ENCODE measurements around the gene ELL. TPM values are rescaled to one million over a fixed set of nuclear protein-coding genes. Genes with fewer than 3 reads are reported as not detected.
A peak's percentile ranks its signal among the peaks of the same experiment; 100 is the strongest.

Gene ELL
- total RNA-seq, 4 donors from 2014 or later, result 21.8 to 30.8 (median 27.3) TPM

DNA sequence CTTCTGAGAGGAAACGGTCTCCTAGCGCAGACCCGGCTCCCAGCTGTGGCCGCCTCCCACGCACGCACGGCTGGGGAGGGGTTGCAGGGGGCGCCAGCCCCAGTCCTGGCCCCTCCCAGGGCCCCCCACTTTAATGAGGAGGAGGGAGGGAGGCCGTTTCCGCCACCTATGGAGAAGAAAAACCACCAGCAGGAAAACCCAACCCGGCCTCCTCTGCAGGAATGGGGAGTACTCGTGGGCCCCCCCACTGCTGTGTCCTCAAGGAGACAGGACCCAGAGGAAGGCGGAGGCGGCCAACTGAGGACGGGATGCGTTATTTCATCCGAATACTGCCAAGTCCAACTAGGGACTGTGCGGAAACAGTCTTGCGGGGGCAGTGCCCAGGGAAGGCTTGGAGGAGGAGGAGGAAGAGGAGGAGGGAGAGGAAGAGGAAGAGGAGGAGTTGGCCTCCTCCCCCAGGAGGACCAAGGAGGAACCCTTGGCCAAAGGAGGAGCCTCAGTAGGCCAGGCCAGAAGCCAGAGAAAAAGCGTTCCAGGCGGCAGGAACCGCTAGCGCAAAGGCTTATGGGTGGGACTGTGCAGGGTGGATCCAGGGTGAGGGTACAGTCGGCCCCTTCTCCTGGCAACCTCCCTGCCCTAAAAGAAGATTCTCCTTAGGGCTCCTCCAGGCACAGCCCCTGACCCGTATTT, 106.5 kb downstream of the ELL start:
- no peak for TF ChIP-seq POLR2A (IDR thresholded peaks at IDR 0.05)
- TF ChIP-seq CTCF (IDR thresholded peaks at IDR 0.05 in 4 of 5, conservative IDR thresholded peaks at IDR 0.05 in 1 of 5), result no peak
- in situ Hi-C loops (cut with MboI; ENCODE audit: low sequenced_read_pairs in 4 of 4), result loop anchor here in 2 of 4 donors (25.0 kb wide), 1 partner anchor 153 kb away; the partner anchor contains the start of gene IQCN (in 2 of the 2)
- Histone ChIP-seq H3K27ac (peak overlapping the region; percentile 83 to 92 (median 84)), H3K9me3 (no peaks in the 10 kb centered on the region), H3K4me3 (peak overlapping the region; percentile 24 to 35 (median 29)), H3K27me3 (peaks cover 20 to 26% (median 21%) of the 10 kb centered on the region in 3 donors), H3K4me1 (peaks cover 18 to 38% of the 10 kb centered on the region in 2 donors), H3K36me3 (no peaks in the 10 kb centered on the region)
- intact Hi-C loops (cut with DNase I; ENCODE audit: low total_unique reads), result loop anchor here (10.0 kb wide), 1 partner anchor 211 kb away; the partner anchor contains the start of gene RAB3A
- DNase-seq (peak in 1 of 2 donors; percentile 56), ATAC-seq (peak; percentile 4 to 17)

GRCh38 chr19:18414504-18415177, 107.2 kb downstream of the ELL start:
- Histone ChIP-seq H3K27ac (peak overlapping the region; percentile 83 to 92 (median 84)), H3K27me3 (peaks cover 20 to 26% (median 21%) of the 10 kb centered on the region in 3 donors), H3K4me3 (peak overlapping the region; percentile 24 to 35 (median 29)), H3K36me3 (no peaks in the 10 kb centered on the region), H3K9me3 (no peaks in the 10 kb centered on the region), H3K4me1 (peaks cover 18 to 32% of the 10 kb centered on the region in 2 donors)
- intact Hi-C loops (cut with DNase I; ENCODE audit: low total_unique reads) (loop anchor here (5.0 to 10.0 kb wide), 2 partner anchors 137 to 210 kb away; partner anchors contain the start of gene RAB3A), in situ Hi-C loops (cut with MboI; ENCODE audit: low sequenced_read_pairs in 4 of 4) (loop anchor here in 2 of 4 donors (25.0 kb wide), 1 partner anchor 152 kb away; the partner anchor contains the start of gene IQCN (in 2 of the 2))
- ATAC-seq (no peak), DNase-seq (no peak)
- TF ChIP-seq CTCF (IDR thresholded peaks at IDR 0.05 in 4 of 5, conservative IDR thresholded peaks at IDR 0.05 in 1 of 5), result no peak
- TF ChIP-seq POLR2A (IDR thresholded peaks at IDR 0.05), result no peak

GRCh38 chr19:18412610-18413239, 109.1 kb downstream of the ELL start:
- in situ Hi-C loops (cut with MboI; ENCODE audit: low sequenced_read_pairs in 4 of 4), result loop anchor here in 2 of 4 donors (25.0 kb wide), 1 partner anchor 150 kb away; the partner anchor contains the start of gene IQCN (in 2 of the 2)
- no peak for ATAC-seq
- TF ChIP-seq CTCF (IDR thresholded peaks at IDR 0.05 in 4 of 5, conservative IDR thresholded peaks at IDR 0.05 in 1 of 5) (no peak), POLR2A (IDR thresholded peaks at IDR 0.05) (no peak)
- intact Hi-C loops (cut with DNase I; ENCODE audit: low total_unique reads), result loop anchor here (5.0 to 10.0 kb wide), 2 partner anchors 135 to 208 kb away; partner anchors contain the start of gene RAB3A
- H3K36me3 ChIP-seq, result no peaks in the 10 kb centered on the region
- no peaks in the 10 kb centered on the region for H3K9me3 ChIP-seq
- DNase-seq, result no peak
- H3K4me1 ChIP-seq, result peaks cover 7 to 20% of the 10 kb centered on the region in 2 donors
- H3K27ac ChIP-seq, result no peak overlapping the region
- H3K27me3 ChIP-seq, result peaks cover 12 to 16% (median 13%) of the 10 kb centered on the region in 3 donors
- H3K4me3 ChIP-seq, result no peak overlapping the region

- no peaks in the 10 kb centered on the region for H3K27me3 ChIP-seq
- no peak overlapping the region for H3K27ac ChIP-seq
- no peak for TF ChIP-seq POLR2A (IDR thresholded peaks at IDR 0.05)
- peak in 3 of 5 experiments; percentile 15 to 40 (median 36) for TF ChIP-seq CTCF (IDR thresholded peaks at IDR 0.05 in 4 of 5, conservative IDR thresholded peaks at IDR 0.05 in 1 of 5)
- intact Hi-C loops (cut with DNase I; ENCODE audit: low total_unique reads), result loop anchor here (10.0 kb wide), 1 partner anchor 153 kb away; a partner anchor contains a TSS
- H3K4me3 ChIP-seq, result no peak overlapping the region
- H3K4me1 ChIP-seq, result no peaks in the 10 kb centered on the region
- H3K9me3 ChIP-seq, result no peaks in the 10 kb centered on the region
- DNase-seq, result no peak
- peak in 1 of 2 donors; percentile 21 for ATAC-seq
- in situ Hi-C loops (cut with MboI; ENCODE audit: low sequenced_read_pairs in 4 of 4), result loop anchor here in 3 of 4 donors (10.0 to 25.0 kb wide), 3 partner anchors 53 to 146 kb away; partner anchors contain the start of genes IQCN (in 2 of the 3) and PGPEP1 (in 1 of the 3)
- H3K36me3 ChIP-seq, result no peaks in the 10 kb centered on the region
Observed at GRCh38 chr19:18408053-18408476, 113.8 kb downstream of the ELL start.
